GM21529 (cell line): Measurements from ENCODE around the gene SPRY1.

Experiments used
- ATAC-seq: cut with Tn5 transposase; IDR thresholded peaks from one replicate; pipeline ENCODE4 v1.9.1; 2021; ENCODE audit not compliant: unreplicated experiment

Gene SPRY1

DNA sequence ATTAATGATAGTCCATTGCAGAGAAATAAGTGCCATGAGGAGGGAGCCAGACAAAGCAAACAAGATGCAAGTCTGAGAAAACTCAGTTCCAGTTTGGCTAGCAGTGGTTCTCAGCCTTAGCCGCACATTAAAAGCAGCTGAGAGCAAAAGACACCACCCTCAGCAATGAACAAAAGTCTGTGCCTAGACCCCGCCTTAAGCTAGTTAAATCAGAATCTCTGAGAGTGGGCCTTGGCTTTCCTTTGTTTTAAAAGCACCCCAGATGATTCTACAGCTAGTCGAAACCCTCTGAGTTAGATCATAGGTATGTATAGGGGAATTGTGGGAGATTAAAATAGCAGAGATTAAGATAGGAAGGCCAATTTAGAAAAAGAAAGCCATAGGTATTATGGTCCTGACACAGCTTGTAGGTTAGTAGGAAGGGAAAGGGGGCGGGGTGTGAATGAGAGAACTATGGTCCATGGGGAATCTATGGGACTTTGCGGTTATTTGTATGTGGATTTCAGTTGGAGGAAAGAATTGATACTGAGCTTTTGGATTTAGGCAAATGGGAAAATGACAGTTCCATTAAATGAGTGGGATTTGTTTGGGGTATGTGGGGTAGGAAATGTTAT lies 12.0 kb downstream of the SPRY1 start:
- no peak for ATAC-seq

- no peak for ATAC-seq
Observed at GRCh38 chr4:123409334-123409733, 12.7 kb downstream of the SPRY1 start.

DNA sequence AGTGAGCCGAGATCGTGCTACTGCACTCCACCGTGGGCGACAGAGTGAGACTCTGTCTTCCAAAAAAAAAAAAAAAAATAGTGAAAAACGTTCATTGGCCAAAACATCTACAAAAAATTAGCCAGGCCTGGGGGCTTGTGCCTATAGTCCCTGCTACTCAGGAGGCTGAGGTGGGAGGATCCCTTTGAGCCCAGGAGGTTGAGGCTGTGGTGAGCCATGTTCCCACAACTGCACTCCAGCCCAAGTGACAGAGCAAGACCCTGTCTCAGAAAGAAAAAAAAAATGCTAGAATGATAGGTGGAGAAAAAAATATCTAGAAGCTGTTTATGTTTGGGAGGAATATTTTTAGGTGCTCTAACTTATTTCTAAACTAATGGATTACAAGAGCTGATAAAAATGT lies 14.9 kb downstream of the SPRY1 start:
- no peak for ATAC-seq

- ATAC-seq: peak; percentile 83
Observed at GRCh38 chr4:123412091-123412505, 15.5 kb downstream of the SPRY1 start.

DNA sequence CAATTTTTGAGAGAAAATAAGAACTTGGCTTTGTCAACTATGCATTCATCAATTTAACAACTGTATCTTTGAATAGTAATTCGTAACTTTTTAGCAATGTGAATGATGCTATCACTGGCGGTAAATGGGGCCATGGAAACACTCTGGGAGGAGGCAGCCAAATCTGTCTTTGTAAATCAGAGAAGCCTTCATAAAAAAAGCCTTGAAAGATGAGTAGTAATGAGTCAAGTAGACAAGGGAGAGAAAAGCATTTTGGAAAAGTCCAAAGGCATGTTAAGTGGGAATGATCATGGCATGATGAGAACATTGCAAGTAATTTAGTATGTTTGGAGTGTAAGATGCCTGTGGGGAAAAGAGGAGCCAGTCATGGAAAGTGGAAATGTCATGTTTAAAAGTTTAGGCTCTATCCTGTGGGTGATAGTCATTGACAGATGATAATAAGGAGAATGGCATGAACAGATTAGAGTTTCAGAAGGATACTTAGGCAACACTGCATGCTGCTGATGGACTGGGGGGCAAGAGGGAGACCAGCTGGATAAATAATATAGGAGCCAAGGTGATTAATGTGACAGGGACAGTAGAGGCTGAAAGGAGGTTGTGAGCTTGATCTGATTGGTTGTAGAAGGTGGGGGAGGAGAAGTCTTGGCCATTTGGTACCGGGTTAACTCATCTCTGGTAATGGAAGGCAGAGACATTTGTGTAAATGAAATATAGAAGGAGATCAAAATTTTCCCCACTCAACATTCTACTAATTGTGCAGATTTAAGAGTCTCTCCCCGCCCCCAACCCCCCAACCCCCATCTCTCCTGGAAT lies 16.3 kb downstream of the SPRY1 start:
- no peak for ATAC-seq

DNA sequence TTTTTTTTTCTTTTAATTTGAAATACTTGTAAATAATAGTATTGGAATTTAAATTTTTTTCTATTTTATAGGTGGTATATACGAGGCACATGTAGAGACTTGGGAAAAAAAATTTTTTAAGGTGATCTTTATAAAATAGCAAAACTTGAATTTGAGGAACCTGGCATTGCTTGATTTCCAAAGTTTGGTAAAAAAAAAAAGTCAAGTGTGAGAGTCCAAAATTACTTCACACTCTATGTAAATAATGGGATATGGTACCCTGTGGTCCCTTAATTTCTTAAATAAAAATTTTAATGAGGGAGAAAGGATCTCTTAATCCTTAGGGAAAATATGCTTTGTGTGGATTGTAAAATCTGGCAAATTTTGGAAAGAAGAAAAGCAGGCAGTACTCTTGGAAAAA lies 19.0 kb downstream of the SPRY1 start:
- no peak for ATAC-seq

GRCh38 chr4:123415977-123416376 lies 19.4 kb downstream of the SPRY1 start:
- no peak for ATAC-seq

DNA sequence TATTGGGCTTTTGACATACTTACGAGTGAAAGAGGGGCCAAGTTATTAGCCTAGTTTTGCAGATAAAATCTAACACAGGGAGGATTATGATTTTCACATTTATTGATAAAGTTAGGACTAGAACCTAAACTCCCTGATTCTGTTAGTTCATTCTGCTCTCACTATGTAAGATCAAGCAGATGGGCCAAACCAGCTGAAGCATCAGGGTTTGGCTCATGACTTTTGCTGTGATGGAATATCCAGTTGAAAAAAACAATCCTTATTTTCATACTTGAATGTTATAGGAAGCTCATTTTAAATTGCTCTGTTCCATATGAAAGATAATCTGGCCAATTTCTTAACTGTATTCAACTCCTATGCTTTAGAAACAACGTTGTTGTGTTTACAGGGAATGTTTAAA lies 21.2 kb downstream of the SPRY1 start:
- no peak for ATAC-seq

GRCh38 chr4:123418351-123418931 lies 21.8 kb downstream of the SPRY1 start:
- peak; percentile 79 for ATAC-seq

GRCh38 chr4:123419885-123420755 lies 23.5 kb downstream of the SPRY1 start:
- ATAC-seq: no peak

DNA sequence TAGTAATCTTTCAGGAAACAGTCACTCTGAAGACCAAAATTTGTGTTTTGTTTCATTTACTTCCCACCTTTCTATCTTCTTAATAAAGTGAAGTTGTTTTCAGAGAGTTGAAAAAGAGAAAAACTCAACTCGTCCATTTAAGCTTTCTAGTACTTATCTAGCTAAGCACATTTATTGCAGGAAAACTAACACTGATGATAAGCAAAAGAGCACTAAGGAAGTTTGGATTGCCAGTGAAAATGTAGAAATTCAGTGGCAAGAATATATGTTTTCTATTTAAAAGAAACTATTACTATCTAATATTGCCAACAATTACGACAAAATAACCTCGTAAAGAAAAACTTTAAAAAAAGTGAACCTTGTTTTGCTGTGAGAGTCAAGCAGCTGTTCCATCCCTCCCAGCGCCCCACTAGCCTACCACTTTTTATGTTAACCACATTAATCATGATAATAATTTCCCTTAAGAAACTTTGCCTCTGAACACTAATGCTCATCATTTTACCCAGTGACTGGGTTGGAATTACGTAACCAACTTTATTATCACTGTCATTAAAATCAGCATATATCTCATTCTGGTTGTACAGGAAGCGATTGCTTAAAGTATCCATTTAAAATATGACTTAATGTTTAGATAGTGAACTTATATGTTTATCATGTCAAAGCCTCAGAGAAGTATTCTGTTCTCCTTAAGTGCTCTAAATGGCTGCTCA lies 24.8 kb downstream of the SPRY1 start:
- no peak for ATAC-seq

GRCh38 chr4:123421937-123422781 lies 25.6 kb downstream of the SPRY1 start:
- ATAC-seq: no peak

DNA sequence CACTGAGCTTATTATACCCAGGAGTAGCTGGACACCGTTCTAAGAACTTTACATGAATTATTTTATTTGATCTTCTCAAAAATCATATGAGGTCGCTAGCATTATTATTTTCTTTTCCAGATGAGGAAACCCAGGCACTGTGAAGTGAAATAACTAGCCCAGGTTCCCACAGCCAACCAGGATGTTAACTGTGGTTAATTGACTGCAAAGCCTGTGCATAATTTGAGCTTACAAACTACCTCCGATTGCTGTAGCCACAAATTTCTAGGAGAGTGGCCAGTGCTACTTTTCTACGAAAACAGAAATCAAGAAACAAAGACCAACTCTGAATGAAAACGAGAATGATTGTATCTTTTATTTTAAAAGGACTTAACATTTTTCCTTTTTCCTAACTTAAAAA lies 27.2 kb downstream of the SPRY1 start:
- ATAC-seq: no peak

DNA sequence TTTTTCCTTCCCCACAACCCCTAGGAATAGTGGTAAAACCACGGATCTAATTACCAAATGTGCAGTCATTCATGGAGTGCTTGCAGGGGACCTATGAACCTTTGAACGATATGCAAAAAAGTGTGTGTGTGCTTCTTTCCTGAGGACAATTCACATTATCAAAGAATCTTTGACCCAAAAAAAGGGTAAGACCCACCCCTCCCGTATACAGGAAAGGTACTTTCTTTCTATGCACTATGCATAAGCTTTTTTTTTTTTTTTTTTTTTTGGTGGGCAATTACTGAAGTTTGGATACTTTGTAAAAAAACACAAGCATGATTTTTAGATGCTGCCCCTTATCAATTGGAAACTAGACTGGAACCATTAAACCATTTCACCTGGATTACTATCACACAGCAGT lies 31.4 kb downstream of the SPRY1 start:
- no peak for ATAC-seq

- no peak for ATAC-seq
Observed at GRCh38 chr4:123430031-123430430, 33.4 kb downstream of the SPRY1 start.

DNA sequence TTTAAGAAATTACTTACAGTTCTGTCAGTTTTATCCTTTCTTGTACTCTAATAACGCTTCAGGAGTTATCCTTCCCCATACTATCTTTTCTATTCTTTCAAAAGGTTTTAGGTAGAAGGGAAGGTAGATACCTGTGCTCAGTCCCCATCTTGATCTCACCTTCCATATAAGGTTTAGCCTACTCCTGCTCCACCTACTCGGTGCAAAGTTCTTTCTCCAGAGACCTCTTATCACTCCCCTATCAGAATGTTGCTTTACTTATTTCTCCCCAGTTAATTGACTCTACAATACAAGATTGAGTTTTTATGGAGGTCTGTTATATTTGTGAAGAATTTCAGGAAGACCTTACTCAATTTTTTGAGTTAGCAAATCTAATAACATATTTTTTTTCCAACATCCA lies 33.9 kb downstream of the SPRY1 start:
- ATAC-seq: no peak

DNA sequence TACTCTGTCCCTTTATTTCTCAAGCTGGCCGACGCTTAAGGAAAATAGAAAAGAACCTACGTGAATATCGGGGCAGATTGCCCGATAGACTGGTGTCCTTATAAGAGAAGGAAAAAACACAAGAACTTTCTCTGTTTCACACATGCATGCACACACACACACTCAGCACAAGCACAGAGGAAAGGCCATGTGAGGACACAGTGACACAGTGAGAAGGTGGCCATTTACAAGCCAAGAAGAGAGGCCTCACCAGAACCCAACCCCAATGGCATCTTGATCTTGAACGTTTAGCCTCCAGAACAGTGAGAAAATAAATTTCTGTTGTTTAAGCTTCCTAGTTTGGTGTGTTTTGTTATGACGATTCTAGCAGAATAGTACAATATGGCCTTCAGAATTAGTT lies 37.0 kb downstream of the SPRY1 start:
- ATAC-seq: no peak

DNA sequence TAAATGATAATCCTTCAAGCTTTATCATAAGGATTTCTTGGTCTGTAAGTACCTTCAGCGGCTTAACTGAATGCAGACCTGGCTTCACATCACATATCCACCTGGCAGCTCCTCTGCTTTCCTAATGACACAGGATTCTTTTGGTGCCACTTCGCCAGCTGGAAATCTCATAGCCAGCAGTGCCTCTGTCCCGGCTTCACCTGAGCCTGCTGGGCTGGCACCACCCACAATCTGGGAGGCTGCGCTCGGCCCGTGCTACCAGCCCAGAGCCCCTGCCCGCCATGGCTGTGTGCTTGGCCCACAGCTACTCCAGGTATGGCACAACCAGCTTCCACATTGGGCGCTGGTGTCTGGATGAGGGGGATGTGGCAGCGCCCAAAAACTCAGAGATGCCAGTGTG lies 37.4 kb downstream of the SPRY1 start:
- no peak for ATAC-seq

DNA sequence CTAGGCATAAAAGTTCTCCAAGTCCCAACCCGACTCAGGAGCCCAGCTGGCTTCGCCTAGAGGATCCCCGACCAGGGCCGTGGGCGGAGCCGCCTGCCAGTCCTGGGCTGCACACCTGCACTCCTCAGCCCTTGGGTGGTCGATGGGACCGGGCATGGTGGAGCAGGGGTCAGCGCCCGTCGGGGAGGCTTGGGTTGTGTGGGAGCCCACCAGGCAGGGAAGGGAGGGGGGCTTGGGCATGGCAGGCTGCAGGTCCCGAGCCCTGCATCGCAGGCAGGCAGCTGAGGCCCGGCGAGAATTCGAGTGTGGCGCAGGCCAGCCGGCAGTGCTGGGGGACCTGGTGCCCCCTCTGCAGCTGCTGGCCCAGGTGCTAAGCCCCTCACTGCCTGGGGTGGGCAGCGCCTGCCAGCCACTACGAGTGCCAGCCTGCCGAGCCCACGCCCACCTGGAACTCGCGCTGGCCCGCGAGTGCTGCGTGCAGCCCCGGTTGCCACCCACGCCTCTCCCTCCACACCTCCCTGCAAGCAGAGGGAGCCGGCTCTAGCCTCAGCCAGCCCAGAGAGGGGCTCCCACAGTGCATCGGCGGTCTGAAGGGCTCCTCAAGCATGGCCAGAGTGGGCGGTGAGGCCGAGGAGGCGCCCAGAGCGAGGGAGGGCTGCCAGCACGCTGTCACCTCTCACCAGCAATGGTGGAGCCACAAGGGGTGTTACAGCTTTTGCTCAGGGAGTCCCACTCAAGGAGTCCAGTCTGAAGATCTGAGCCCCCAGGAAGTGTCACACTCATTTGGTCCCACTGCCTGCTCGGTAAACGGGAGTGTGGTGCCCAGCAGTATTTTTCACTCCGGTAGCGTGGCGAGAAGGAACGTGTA lies 38.9 kb downstream of the SPRY1 start:
- no peak for ATAC-seq
